DMS 273 (cell line): ENCODE data around the gene CASP3.
"Not testable (repeated sequence)": the region's sequence is repeated elsewhere in the genome, so short reads cannot be mapped to it uniquely, and the experiment has no call there.

Experiments used
- DNase-seq: peaks from one replicate; lab custom pipeline; 2025; ENCODE audit not compliant: unreplicated experiment; lab: John Stamatoyannopoulos, UW

The CASP3 gene

DNA sequence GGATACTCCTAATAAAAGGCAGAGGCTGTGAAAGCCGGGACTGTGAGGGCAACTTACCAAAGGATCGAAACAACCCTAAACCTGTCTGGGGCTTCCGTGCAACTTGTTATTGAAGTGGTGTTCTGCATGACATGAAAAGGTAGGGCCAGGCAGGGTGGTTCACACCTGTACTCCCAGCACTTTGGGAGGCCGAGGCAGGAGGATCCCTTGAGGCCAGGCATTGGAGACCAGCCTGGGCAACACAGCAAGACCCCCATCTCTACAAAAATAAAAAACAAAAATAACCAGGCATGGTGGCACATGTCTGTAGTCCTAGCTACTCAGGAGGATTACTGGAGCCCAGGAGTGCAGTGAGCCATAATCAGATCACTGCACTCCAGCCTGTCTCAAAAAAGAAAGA lies 12.3 kb downstream of the CASP3 start:
- DNase-seq = no peak

- no peak for DNase-seq
Observed at GRCh38 chr4:184636144-184636543, 13.1 kb downstream of the CASP3 start.

DNA sequence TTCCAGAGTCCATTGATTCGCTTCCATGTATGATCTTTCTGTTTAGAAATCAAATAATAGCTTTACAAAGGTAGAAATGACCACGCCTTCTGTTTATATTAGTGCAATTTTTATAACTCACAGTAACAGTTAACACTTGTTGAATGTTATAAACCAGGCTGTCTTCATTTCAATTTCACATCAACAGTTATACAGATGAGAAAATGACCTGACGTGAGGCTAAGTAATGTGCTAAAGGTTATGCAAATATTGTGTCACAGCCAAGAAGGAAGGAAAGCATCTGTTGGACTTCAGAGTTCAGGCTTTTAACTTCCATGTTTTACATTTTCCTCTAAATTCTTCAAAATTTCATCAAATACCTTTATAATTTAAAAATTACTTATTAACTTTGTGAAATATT lies 13.9 kb downstream of the CASP3 start:
- DNase-seq = no peak

DNA sequence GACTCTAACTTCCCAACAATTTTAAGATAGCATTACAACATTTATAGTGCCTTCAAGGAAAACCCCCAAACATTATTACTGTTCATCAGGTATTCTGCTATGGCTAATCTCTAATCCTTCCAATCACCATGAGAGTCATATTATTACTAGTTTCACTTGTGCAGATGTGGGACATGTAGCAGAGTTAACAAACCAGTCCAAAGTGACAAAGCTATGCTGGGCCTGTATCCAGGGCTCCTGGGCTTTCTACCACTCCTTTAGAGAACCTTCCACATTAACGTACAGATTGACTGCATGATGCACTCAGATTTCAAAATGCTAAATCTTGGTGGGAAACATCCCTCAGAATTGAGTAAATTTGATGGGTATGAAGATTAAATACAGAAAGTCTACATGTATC lies 16.4 kb downstream of the CASP3 start:
- no peak for DNase-seq

DNA sequence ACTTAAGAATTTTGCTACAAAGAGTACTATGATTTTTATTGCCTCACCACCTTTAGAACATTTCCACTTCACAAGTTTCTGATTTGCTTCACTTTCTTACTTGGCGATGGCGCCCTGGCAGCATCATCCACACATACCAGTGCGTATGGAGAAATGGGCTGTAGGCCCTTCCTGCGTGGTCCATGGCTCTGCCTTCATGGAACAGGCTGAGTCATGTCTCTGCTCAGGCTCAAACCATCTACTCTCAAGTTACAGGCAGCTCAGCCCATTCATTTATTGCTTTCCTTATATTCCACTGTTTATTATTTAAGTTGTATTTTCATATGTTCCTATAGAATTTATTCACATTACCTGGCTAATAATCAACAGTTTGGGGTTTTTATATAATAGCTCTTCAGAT lies 21.1 kb downstream of the CASP3 start:
- no peak for DNase-seq

DNA sequence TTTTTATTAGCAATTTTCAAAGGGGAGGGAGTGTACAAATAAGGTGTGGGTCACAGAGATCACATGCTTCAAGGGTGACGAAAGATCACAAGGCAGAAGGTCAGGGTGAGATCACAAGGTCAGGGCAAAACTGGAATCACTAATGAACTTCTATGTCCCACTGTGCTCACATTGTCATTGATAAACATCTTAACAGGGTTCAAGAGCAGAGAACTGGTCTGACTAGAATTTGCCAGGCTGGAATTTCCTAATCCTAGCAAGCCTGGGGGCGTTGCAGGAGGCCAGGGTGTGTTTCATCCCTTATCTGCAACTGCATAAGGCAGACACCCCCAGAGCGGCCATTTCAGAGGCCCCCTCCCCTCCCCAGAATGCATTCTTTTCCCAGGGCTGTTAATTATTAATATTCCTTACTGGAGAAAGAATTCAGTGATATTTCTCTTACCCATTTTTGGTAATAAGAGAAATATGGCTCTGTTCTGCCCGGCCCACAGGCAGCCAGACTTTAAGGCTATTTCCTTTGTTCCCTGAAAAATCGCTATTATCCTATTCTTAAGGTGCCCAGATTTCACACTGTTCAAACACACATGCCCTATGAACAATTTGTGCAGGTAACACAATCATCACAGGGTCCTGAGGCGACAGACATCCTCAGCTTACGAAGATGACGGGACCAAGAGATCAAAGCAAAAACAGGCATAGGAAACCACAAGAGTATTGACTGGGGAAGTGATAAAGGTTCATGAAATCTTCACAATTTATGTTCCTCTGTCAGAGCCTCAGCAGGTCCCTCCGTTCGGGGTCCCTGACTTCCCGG lies 23.3 kb downstream of the CASP3 start:
- DNase-seq = not testable (repeated sequence)

GRCh38 chr4:184624972-184625554 lies 24.2 kb downstream of the CASP3 start:
- no peak for DNase-seq

GRCh38 chr4:184624504-184624903 lies 24.7 kb downstream of the CASP3 start:
- not testable (repeated sequence) for DNase-seq

GRCh38 chr4:184621518-184621917 lies 27.7 kb downstream of the CASP3 start:
- DNase-seq = no peak

- no peak for DNase-seq
Observed at GRCh38 chr4:184620212-184620867, 28.9 kb downstream of the CASP3 start.

- no peak for DNase-seq
Observed at GRCh38 chr4:184617600-184618196, 31.5 kb downstream of the CASP3 start.

GRCh38 chr4:184616633-184617551 lies 32.4 kb downstream of the CASP3 start:
- DNase-seq = no peak

DNA sequence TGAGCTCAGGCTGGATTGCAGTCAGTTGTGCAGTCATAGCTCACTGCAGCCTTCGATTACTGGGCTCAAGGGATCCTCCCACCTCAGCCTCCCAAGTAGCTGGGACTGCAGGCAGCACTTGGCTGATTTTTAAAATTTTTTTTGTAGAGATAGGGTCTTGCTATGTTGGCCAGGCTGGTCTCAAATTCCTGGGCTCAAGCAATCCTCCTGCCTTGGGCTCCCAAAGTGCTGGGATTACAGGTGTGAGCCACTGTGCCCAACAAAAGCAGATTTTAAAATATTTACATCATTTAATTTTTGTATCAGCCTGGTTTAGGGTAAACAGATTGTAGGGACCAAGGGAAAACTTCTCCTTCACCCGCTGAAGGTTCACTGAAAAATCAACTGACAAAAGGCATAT lies 33.1 kb downstream of the CASP3 start:
- DNase-seq = not testable (repeated sequence)

DNA sequence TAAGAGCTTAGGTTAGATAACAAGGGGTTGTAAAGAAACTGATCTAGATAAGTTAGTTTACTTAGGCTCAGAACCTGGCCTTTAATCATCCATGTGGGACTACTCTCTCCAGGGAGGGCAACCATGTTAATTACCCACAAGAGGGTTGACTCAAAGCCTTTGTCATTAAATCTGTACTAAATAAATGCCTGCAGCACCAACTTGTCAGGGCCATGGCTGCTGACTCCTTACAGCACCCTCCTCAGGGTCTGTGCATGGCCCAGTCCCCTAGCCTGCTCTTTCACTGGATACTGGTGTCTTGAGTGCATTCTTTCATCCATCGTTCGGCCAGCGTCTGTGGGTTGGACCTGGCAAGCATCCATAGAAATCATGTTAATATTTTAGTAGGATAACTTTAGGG lies 34.7 kb downstream of the CASP3 start:
- no peak for DNase-seq

- DNase-seq = no peak
Observed at GRCh38 chr4:184613405-184613804, 35.8 kb downstream of the CASP3 start.

GRCh38 chr4:184612074-184612473 lies 37.2 kb downstream of the CASP3 start:
- no peak for DNase-seq

DNA sequence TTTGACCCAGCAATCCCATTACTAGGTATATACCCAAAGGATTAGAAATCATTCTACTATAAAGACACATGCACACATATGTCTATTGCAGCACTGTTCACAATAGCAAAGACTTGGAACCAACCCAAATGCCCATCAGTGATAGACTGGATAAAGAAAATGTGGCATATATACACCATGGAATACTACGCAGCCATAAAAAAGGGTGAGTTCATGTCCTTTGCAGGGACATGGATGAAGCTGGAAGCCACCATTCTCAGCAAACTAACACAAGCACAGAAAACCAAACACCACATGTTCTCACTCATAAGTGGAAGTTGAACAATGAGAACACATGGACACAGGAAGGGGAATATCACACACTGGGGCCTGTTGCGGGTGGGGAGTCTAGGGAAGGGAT lies 41.8 kb downstream of the CASP3 start:
- not testable (repeated sequence) for DNase-seq

DNA sequence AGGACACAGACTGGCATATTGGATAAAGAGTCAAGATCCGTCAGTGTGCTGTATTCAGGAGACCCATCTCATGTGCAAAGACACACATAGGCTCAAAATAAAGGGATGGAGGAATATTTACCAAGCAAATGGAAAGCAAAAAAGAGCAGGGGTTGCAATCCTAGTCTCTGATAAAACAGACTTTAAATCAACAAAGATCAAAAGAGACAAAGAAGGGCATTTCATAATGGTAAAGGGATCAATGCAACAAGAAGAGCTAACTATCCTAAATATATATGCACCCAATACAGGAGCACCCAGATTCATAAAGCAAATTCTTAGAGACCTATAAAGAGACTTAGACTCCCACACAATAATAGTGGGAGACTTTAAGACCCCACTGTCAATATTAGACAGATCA lies 46.4 kb downstream of the CASP3 start:
- not testable (repeated sequence) for DNase-seq

GRCh38 chr4:184600982-184601381 lies 48.3 kb downstream of the CASP3 start:
- DNase-seq = not testable (repeated sequence)

DNA sequence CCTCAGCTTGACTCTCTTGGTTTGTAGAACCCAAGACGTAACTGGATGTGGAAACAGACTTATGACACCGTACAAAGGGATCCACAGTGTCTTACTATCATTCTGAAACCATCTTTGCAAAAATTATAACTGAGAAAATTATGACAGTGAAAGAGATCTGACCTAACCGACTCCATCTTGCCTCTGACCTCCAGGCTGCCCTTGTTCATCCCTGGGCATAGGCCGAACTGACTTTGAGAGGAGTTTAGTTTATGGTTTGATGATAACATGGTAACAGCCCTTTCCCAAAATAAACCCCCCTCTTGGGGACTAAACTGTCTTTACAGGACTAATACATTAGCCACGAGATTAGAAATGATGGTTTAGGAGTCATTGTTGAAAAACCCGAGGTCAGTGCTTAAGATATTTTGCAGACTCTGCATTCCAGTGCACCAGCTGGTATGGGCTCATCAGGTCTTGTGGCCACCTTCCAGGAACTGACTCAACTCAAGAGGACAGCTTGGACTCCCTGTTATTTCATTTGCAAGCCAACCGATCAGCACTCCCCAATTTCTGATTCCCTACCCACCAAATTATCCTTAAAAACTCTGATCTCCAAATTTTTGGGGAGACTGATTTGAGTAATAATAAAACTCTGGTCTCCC lies 49.6 kb downstream of the CASP3 start:
- DNase-seq = no peak
